Right lobe of liver (tissue), 4 donors: Measurements from ENCODE around the gene KIR3DL3.
"Not testable (repeated sequence)": the region's sequence is repeated elsewhere in the genome, so short reads cannot be mapped to it uniquely, and the experiment has no call there.

Experiments
- CTCF ChIP-seq, 4 donors: fragments of 200-600 bp in 3 of 4; fragments of 450-650 bp in 1 of 4; IDR thresholded peaks; one replicate each; pipeline versions ENCODE4 v1.5.1 to v1.8.0; 2016 to 2022; ENCODE audit warnings: antibody characterized with exemption in 4 of 4, mild to moderate bottlenecking in 2 of 4
- POLR2A ChIP-seq: fragments of 450-650 bp; IDR thresholded peaks from one replicate; pipeline ENCODE4 v1.6.1; 2017; ENCODE audit warnings: antibody characterized with exemption, mild to moderate bottlenecking
- donor health status: DM: no; HTN: no; CAD: no.
- donor health status: DM: no; HTN: no; CAD: no.
- donor health status: DM: no; HTN: yes; CAD: no.

GRCh38 chr19:54697716-54698115 is 26.5 kb upstream of the KIR3DL3 start:
- not testable (repeated sequence) for TF ChIP-seq POLR2A; CTCF (IDR thresholded peaks at IDR 0.05)
